ENCODE measurements around the gene LILRA6.
"Not testable (repeated sequence)": the region's sequence is repeated elsewhere in the genome, so short reads cannot be mapped to it uniquely, and the experiment has no call there.

LILRA6 gene

DNA sequence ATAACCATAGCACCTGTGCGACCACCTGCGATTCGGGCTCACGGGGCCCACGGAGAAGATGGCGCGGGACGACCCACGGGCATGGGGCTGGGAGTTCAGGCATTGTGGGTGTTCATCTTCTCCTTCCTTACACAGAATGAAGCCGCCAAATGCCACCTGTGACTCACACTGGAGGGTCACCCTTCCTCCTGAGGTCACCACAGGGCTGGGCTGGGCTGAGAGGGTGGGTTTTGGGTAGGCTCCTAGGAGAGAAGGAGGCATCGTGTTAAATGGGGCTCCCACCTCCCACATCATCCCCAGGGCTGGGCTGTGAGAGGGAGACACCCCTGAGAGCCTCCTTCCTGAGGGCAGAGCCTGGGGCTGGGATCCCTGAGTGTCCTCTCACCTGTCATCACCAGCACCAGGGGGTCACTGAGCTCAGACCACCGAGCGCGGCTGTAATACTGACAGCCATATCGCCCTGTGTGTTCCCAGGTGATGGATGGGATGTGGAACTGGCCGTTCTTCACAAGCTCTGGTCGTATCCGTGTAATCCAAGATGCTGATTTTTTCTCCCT, 36.9 kb upstream of the LILRA6 start:
- POLR2A ChIA-PET = no interaction called here
- CTCF ChIA-PET = interaction anchor here (2.2 kb wide), 1 partner anchor 13 kb away, joined by 6 read pairs; no protein-coding TSS in a partner anchor
- TF ChIP-seq, protein P1, sequence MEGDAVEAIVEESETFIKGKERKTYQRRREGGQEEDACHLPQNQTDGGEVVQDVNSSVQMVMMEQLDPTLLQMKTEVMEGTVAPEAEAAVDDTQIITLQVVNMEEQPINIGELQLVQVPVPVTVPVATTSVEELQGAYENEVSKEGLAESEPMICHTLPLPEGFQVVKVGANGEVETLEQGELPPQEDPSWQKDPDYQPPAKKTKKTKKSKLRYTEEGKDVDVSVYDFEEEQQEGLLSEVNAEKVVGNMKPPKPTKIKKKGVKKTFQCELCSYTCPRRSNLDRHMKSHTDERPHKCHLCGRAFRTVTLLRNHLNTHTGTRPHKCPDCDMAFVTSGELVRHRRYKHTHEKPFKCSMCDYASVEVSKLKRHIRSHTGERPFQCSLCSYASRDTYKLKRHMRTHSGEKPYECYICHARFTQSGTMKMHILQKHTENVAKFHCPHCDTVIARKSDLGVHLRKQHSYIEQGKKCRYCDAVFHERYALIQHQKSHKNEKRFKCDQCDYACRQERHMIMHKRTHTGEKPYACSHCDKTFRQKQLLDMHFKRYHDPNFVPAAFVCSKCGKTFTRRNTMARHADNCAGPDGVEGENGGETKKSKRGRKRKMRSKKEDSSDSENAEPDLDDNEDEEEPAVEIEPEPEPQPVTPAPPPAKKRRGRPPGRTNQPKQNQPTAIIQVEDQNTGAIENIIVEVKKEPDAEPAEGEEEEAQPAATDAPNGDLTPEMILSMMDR (IDR thresholded peaks at IDR 0.05; ENCODE audit: control extremely low read depth, extremely low read depth, low read depth, missing control alignments) = no peak
- DNase-seq (ENCODE audit: extremely low spot score) = no peak

DNA sequence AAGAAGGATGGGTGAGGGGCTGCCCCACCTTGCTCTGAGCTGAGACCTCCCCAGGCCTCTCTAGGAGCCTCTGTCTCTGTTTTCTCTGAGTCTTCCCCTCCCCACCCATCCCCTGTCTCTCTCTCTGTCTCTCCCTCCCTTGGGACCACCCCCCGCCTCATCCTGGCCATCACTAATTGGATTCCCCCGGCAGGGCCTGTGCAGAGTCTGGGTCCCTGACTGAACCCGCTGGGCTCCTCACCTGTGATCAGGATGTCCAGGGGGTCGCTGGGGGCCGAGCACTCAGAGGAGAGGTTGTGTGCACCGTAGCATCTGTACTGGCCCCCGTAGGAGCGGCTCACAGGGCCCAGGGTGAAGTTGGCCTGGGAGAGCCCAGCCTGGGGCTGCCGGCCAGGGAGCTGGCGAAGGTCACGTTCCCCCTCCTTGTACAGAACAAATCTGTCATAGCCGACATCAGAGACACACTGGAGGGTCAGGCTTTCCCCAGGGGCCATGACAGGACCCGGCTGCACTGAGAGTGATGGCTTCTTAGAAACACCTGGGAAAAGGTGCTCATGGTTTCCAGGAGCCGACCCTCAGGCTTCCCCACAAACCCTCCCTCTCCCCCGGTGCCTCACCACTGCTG, 36.1 kb upstream of the LILRA6 start:
- CTCF ChIA-PET = interaction anchor here (1.0 kb wide), 1 partner anchor 12 kb away, joined by 6 read pairs; no protein-coding TSS in a partner anchor

DNA sequence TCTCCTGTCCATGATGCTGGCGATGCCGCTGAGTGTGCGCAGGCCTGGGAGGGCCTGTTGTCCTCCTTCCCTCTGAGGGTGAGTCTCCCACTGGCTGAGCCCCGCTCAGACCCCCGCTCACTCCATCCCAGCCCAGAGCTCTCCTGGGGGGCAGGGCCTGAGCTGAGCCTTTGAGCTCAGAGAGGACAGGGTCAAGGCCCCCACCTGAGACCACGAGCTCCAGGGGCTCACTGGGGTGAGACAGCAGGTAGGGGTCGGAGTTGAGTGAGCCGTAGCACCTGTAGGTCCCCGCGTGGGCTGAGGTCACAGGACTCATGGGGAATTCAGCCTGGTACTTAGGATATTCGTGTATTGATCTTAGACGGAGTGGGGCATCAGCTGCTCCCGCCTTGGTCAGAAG, 35.5 kb upstream of the LILRA6 start:
- CTCF ChIA-PET = interaction anchor here (1.0 kb wide), 1 partner anchor 12 kb away, joined by 6 read pairs; no protein-coding TSS in a partner anchor

More for the DNA sequence above, 36.1 kb upstream of the LILRA6 start:
- POLR2A ChIA-PET; DNase-seq (ENCODE audit: extremely low spot score): not testable (repeated sequence)

DNA sequence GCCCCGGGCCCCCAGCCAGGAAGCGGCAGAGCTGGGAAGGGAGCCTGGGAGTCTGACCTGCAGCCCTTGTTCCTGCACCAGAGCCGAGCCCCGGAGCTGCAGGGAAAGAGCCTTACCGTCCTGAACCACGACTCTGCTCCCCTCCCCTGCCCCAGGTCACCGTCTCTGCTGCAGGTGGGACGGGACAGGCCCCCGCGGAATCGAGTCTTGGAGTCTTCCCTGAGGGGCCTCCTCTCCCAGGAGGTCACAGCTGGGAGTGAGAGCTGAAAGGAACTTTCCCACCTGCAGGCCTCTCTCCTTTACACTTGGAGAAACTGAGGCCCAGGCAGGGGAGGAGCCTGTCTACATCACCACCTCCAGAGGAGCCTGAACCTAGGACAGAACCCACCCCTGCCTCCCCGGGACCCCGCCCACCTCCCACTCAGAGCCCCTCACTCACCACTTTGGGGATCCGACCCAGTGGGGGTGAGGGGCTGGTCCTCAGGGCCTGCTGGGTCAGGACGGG, 34.6 kb upstream of the LILRA6 start:
- POLR2A ChIA-PET; CTCF ChIA-PET; DNase-seq (ENCODE audit: extremely low spot score): not testable (repeated sequence)

More for the DNA sequence above, 35.5 kb upstream of the LILRA6 start:
- DNase-seq (ENCODE audit: extremely low spot score); POLR2A ChIA-PET: not testable (repeated sequence)

DNA sequence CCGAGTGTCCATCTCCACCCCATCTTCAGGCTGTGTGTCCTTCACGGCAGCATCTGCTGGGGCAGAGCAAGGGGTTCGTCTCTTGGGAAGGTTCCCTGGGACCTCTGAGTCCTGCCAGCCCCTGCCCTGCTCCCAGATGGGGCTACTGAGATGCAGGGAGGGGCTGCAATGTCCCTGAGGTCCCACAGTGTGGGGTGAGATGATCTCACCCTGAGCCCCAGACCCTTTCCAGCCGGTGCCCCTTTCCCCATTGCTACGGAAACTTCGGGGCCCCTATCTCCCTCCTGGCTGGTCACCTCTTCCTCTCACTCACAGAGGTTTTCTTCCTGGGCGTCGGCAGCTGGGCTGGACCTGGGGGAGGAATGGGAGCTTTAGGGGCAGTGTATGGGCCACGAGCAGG, 33.4 kb upstream of the LILRA6 start:
- ChIA-PET CTCF (no interaction called here), POLR2A (no interaction called here)
- DNase-seq (ENCODE audit: extremely low spot score) = no peak
- TF ChIP-seq, protein P1 (IDR thresholded peaks at IDR 0.05; ENCODE audit: control extremely low read depth, extremely low read depth, low read depth, missing control alignments) = no peak

DNA sequence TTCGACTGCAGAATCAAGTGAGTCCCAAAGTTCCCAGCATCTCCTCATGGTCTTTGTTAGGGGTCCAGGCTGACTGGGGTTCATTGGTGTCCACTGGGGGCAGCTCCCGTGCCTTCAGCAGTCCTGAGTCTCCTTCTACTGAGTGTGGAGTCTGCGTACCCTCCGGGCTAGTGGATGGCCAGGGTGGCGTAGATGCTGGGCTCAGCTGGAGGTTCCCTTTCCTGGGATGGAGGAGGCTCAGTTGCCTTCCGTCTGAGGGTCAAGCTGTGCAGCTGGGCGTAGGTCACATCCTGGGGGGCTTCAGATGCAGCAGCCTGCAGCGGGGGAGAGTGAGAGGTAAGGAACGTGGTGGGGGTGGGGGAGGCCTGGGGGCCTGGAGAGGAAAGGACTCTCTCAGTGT, 31.9 kb upstream of the LILRA6 start:
- POLR2A ChIA-PET; DNase-seq (ENCODE audit: extremely low spot score): not testable (repeated sequence)
- CTCF ChIA-PET = interaction anchor here (1.2 kb wide), 1 partner anchor 34 kb away, joined by 3 read pairs; no protein-coding TSS in a partner anchor

DNA sequence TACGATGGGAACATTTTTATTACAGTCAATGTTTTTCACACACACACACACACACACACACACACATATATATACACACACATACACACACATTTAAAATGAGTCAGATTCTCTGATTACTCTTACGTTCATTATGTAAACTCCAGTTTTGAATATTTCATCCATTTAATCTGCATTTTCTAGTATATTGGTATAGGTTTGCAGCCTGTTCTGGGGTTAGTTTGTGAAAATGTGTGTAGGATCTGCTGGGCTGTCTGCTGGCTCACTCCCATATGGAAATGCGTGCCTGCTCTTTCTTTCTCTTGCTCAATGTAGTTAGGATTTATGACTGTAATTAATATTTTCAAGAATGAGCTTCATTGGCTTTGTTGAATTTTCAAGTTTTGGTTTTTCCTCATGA, 31.2 kb upstream of the LILRA6 start:
- no peak for DNase-seq (ENCODE audit: extremely low spot score)
- ChIA-PET CTCF (interaction anchor here (1.2 kb wide), 1 partner anchor 34 kb away, joined by 3 read pairs; no protein-coding TSS in a partner anchor), POLR2A (no interaction called here)
- TF ChIP-seq, protein P1 (IDR thresholded peaks at IDR 0.05; ENCODE audit: control extremely low read depth, extremely low read depth, low read depth, missing control alignments) = no peak

DNA sequence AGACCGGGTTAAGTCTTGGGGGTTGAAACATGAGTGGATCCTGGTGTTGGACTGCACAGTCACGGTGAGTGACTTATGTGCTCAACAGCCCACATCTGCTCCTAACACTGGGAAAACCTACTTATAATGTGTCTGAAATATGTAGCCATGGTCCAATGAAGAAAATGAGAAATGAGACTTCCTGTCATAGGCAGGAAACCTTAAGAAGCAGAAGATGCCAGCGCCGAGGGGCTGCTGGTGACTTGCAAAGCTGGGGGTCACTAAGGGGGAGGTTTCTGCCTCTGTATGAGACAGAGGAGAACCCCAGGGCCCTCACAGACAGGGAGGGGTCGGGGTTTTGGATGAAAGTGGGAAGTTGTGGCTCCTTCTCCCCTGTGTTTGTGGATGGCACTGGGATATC, 29.6 kb upstream of the LILRA6 start:
- DNase-seq (ENCODE audit: extremely low spot score); CTCF ChIA-PET; POLR2A ChIA-PET: not testable (repeated sequence)

DNA sequence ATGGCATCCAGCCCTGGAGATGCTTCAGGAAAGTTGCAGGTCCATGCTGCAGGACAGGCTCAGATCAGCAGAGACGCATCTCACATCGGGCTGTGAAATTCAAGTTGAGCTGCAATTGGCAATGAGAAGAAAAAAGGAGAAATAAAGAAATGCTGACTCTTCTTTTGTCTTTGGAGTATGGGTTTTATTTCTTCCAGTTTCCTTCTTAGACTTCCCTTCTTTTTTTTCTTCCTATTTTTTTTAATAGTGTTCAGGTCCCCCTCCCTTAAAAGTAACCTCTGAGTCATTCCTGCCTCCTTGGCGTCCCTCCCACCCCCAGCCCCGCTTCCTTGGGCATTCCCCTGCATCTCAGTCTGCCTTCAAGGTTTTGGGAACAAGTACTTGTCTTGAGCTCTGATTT, 29.0 kb upstream of the LILRA6 start:
- POLR2A ChIA-PET; CTCF ChIA-PET; DNase-seq (ENCODE audit: extremely low spot score): not testable (repeated sequence)

DNA sequence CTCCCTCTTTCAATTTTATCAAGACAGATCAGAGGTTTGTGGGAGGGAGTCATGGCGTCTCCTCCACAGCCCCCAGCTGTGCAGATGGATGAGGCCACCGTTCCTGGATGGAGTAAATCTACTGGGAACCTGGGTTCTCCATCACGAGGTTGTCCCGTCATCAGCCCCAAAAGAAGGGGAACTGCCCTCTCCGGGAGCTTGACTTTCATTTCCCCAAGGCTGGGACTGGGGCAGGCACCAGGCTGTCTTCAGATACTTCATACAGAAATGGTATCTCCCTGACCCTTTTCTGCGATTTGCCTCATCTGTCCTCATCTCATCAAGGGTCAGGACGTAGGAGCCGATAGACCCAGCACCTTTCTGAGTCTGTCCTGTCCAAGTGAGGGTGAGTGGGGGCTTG, 28.5 kb upstream of the LILRA6 start:
- POLR2A ChIA-PET = no interaction called here

More for the DNA sequence above, 28.5 kb upstream of the LILRA6 start:
- CTCF ChIA-PET = no interaction called here
- no peak for DNase-seq (ENCODE audit: extremely low spot score)
- TF ChIP-seq, protein P1 (IDR thresholded peaks at IDR 0.05; ENCODE audit: control extremely low read depth, extremely low read depth, low read depth, missing control alignments) = no peak
